Activated CD8-positive, alpha-beta memory T cell treated with anti-CD3 and anti-CD28 coated beads for 36 hours (primary cell): ENCODE measurements around the gene PSMG4. TPM values are rescaled to one million over a fixed set of nuclear protein-coding genes. Genes with fewer than 3 reads are reported as not detected.

Source experiments
- CTCF ChIA-PET: fragments of 350-600 bp; sonication (Branson Sonifier 250); formaldehyde crosslinking; loops from one replicate; lab custom pipeline; 2021; ENCODE audit warnings: antibody characterized with exemption; lab: Charles Lee
- POLR2A ChIA-PET: fragments of 350-600 bp; sonication (Branson Sonifier 250); formaldehyde crosslinking; loops from one replicate; lab custom pipeline; 2021; ENCODE audit warnings: antibody characterized with exemption; lab: Charles Lee
- total RNA-seq, 2 experiments: library from RNA; stranded (reverse); gene quantifications; one replicate each; pipeline ENCODE4 v1.2.3, GENCODE V29; 2021

PSMG4 gene
- total RNA-seq, 2 experiments from 2014 or later, result 28.6 to 30.8 TPM

DNA sequence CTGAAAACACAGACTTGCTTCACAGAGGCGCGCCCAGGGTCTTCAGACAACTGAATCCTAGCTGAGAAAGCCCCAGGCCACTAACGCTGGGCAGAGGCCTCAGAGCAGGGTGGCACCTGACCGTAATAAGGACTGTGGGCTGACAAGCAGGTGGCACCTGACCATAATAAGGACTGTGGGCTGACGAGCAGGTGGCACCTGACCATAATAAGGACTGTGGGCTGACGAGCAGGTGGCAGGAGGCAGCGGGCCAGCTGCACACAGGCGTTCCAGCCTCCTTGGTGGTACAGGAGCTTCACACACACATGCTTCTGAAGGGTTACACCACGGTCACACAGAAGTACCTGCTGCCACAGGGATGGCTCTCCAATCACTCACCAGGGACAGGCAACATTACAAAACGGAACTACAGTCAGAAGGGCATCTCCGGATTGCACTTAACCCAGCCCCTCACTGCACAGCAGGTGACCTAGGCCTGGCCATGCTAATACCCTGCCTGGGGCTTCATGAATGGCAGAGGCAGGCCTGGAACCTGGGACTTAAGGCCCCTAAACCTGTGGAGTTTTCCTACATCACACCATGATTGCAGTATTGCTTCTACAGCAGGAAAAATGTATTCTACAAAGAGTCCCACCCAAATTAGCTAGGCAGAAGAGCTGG, 50.8 kb downstream of the PSMG4 start:
- CTCF ChIA-PET, result no interaction called here
- POLR2A ChIA-PET, result no interaction called here

DNA sequence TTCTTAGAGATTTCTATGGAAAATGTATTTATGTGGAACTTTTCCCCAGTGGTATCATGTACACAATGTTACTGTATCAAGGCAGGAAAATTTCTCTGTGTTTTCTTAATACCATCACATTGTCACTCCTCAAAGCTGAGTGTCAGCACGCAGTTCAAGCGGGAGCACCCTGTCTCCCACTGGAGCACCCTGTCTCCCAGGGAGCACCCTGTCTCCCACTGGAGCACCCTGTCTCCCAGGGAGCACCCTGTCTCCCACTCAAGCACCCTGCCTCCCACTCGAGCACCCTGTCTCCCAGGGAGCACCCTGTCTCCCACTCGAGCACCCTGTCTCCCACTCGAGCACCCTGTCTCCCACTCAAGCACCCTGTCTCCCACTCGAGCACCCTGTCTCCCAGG, 51.3 kb downstream of the PSMG4 start:
- POLR2A ChIA-PET, result no interaction called here
- CTCF ChIA-PET, result no interaction called here

DNA sequence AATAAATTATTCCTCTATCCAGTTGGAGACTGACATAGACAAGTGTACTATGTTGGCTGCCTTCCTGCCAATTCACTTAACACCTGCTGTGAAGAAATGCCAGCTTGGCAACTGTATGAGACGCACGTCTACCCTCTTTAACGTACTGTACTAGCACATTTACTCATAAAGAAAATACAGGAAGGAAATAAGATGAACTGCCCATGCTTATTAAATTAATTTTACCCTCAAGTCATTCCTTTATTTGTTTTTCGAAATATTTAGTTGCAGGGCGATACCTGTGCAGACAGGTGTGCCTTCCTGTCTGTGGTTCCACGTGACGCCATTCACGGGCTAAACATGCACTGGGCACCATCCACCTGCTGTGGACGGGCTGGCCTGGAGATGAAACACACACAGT, 52.0 kb downstream of the PSMG4 start:
- POLR2A ChIA-PET, result no interaction called here

DNA sequence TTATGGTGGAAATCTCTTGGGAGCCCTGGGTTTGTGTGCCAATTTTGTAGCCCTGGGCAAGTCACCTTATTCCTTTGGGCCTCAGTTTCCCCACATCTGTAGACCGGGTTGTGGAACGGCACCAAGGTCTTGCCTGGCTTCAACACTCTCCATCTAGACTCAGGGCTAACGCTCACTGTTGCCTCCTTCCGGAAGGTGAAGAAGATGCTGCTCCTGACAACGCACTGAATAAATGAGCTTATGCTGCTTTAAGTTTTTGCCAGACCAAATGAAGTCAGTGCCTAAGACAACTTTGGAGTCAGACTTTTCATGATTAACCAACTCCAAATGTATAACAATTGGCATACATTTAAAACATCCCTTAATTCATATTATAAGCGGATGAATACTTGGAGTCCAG, 53.1 kb downstream of the PSMG4 start:
- POLR2A ChIA-PET, result no interaction called here
- CTCF ChIA-PET, result no interaction called here

More for the DNA sequence above, 52.0 kb downstream of the PSMG4 start:
- CTCF ChIA-PET, result no interaction called here

DNA sequence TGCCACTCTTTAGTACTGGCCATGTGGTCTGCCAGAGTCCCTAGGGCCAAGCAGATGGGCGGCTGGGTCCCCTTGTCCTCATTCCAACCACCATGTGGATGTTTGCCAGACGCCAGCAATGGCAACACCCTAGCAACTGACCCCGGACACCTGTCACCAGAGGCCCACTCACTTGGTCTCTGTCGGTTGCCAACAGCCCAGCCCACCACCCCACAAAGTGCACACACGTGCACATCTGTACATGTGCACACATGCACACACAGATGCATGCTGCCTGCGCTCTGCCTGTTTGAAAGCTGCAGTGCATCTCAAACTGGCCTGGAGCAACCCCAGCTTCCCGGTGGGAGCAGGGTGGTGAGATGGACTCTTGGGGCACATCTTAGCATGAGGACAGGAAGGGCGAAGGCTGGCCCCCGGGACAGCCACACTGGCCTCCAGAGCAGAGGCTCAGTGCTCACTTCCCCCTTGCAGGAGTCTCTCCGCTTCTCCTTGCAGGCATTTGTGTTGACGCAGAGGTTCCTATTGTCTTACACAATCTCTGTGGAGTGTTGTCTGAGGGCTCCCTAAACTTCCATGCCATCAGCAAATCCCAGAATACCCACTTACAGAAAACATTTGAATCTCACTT, 54.0 kb downstream of the PSMG4 start:
- POLR2A ChIA-PET, result no interaction called here
- CTCF ChIA-PET, result no interaction called here

DNA sequence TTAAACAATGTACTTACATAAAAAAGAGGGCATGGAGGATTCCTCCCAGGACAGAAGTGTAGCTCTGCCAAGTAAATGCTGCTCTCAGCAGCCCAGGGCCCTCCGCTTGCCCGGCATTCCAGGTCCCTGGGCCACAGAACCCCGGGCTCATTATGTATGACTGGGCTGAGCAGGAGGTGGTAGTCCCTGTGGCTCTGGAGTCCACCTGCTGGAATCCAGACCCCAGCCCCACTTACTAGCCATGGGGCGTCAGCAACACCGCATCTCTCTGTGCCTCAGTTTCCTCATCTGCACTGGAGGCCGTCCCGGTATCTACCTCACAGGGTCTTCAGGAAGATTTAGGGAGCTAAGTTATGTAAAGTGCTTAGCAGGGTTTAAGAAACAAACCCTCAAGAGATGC, 55.4 kb downstream of the PSMG4 start:
- CTCF ChIA-PET, result no interaction called here
- POLR2A ChIA-PET, result no interaction called here

DNA sequence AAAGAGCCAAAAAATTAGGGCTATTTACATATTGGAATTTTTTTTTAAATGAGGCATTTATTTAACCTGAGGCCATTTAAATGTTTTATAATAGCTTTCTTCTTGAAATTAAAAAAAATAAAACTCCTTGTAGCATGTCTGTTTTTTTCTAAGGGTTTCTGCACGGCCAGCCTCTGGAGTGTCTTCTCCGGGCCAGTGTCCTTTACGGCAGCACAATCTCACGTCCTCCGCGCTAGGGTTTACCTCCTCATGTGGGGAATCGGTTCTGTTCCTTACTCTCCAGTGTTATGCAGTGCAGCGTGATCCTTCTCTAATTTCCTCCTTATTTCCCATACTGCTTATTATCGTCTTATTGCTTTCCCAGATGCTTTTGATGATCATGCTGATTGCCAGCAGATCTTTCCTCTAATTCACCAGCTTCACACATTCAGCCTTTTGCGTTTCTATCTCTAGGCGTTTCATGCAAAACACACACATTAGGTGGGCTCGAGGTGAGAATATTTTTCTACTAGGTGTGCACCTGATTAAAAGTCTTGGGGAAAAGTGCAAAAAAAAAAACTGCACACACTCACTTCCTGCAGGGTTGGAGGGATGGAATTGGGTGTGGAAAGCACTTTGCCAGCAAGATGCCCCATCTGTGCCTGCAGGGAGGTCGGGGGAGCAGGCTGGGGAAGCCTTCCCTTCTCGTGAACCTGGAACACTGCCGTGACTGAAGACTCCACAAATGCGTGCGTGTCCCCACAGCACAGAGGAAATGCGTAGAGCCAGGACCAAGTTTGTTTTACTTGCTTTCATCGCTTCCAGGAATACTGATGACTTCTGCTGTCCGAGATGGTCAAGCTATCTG, 56.1 kb downstream of the PSMG4 start:
- ChIA-PET CTCF (no interaction called here), POLR2A (no interaction called here)

DNA sequence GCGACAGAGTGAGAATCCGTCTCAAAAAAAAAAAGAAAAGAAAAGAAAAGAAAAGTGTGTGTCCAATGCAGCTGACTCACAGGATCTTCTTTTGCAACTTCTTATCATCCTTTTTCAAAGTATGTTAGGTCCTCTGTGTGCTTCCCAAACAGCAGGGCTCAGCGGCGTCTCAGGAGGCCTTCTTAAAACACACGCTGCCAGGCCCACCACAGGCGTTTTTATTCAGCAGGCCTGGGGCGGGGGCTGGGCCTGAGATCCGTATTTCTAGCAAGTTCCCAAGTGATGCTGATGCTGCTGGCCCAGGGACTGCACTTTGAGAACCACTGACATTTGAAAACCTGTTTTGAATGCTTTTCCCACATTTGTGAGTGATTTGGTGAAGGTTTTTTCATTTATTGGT, 57.1 kb downstream of the PSMG4 start:
- CTCF ChIA-PET, result no interaction called here
- POLR2A ChIA-PET, result no interaction called here

DNA sequence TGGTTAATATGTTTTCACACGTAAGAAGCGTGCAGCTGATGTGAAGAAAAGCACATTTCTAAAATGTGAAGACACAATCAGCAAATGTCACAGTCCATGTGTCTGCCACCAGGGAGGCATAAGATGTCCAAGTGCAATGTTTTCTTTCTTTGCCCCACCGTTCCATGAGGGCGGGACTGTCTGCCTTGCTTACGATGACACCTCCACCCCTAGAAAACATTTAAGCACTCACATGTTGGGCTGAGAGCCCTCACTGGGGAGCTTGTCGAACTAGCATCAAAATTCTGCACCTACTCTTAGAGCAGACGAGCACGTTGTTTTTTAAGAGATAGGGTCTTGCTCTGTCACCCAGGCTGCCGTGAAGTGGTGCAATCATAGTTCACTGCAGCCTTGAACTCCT, 57.6 kb downstream of the PSMG4 start:
- ChIA-PET POLR2A (no interaction called here), CTCF (no interaction called here)

DNA sequence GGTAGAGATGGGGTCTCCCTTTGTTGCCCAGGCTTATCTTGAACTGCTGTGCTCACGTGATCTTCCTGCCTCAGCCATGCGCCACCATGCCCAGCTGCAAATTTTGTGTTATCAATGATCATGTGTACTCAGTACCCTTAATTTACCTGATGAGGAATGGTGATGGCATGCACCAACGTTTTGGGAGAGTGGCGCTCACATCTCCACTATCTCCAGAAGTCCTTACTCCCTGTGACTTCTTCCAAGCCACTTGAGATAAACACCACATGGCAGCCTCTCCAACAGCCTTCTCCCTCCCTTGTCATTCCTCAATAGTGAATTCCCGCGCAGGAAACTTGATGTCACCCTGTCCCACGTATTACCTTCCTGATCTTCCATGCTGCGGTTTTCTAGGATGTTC, 58.1 kb downstream of the PSMG4 start:
- ChIA-PET CTCF (no interaction called here), POLR2A (no interaction called here)

Other genes starting within 250 kb of the PSMG4 start
- gene RIPK1, start 190.5 kb upstream of the PSMG4 start, total RNA-seq, result 10 to 100 TPM; 16.8 to 17.0 TPM
- gene BPHL, start 140.2 kb upstream of the PSMG4 start, total RNA-seq, result 10 to 100 TPM in 1 of 2 experiments, 1 to 10 TPM in 1; 9.2 to 12.3 TPM
- gene TUBB2A, start 101.4 kb upstream of the PSMG4 start, total RNA-seq, result 1 to 10 TPM; 1.8 to 2.1 TPM
- not detected for gene TUBB2B, start 31.3 kb upstream of the PSMG4 start, total RNA-seq
- gene SLC22A23, start 198.1 kb downstream of the PSMG4 start, total RNA-seq, result under 1 TPM; 0.15 to 0.17 TPM